Ovary (tissue), 3 donors: ENCODE results near the gene MORC2.

ENCODE experiments used
- EP300 ChIP-seq: sonication (generic); formaldehyde crosslinking; IDR thresholded peaks from one replicate; pipeline ENCODE4 v1.6.1; 2017; ENCODE audit warnings: antibody characterized with exemption
- TF ChIP-seq, protein P1 (sequence below), 3 donors: fragments of 450-650 bp in 2 of 3; fragments of 200-600 bp in 1 of 3; IDR thresholded peaks; one replicate each; pipeline versions ENCODE4 v1.5.1 to v1.8.0; 2016 to 2022; ENCODE audit warnings: antibody characterized with exemption in 3 of 3, mild to moderate bottlenecking in 1 of 3
- donor health status: DM: no; HTN: no; CAD: no.

DNA sequence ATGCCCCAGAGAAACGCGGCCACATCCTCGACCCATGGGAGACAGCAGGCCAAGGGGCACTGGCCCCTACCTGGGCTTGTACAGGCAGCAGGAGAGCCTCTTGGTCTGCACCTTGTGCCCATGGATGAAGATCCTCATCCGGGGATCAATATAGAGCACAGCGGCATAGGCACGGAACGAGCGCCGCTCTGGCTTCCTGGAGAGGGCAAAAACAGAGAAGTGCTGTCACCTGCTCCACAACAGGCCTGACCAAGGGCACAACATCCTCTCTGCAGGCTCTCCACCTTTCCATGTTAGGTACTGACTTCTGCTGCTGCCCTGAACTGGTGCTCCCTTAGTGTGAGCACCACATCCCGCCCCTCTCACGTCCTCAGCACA is 27.2 kb downstream of the MORC2 start:
- TF ChIP-seq, protein P1, sequence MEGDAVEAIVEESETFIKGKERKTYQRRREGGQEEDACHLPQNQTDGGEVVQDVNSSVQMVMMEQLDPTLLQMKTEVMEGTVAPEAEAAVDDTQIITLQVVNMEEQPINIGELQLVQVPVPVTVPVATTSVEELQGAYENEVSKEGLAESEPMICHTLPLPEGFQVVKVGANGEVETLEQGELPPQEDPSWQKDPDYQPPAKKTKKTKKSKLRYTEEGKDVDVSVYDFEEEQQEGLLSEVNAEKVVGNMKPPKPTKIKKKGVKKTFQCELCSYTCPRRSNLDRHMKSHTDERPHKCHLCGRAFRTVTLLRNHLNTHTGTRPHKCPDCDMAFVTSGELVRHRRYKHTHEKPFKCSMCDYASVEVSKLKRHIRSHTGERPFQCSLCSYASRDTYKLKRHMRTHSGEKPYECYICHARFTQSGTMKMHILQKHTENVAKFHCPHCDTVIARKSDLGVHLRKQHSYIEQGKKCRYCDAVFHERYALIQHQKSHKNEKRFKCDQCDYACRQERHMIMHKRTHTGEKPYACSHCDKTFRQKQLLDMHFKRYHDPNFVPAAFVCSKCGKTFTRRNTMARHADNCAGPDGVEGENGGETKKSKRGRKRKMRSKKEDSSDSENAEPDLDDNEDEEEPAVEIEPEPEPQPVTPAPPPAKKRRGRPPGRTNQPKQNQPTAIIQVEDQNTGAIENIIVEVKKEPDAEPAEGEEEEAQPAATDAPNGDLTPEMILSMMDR (IDR thresholded peaks at IDR 0.05), result no peak
- TF ChIP-seq EP300, result no peak
